Middle frontal gyrus (tissue), 1 donor: ENCODE measurements around the gene NRROS.
"Not testable (repeated sequence)": the region's sequence is repeated elsewhere in the genome, so short reads cannot be mapped to it uniquely, and the experiment has no call there.

Source experiments
- DNase-seq: peaks from one replicate; pipeline ENCODE4 v3.0.0-alpha.2; 2015; ENCODE audit warnings: low spot score; ENCODE audit errors: extremely low spot score

Gene NRROS

DNA sequence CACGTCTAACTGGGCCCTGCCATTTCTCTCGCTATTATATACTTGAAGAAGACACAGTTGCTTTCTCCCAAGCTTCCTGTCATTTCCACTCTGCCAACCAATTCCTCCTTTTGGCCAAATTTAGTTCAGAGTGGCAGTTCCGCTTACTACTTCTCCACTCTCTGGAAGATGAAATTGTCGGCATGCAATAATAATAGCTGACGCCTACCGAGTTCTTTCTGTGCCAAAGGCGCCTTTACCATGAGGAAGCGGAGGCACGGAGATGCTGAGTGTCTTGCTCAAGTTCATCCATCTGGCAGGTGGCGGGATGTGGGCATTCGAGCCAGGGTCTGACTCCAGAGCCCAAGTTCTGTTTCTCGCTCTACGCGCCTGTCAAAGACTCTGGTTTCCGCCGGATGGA, 14.6 kb upstream of the NRROS start:
- no peak for DNase-seq

DNA sequence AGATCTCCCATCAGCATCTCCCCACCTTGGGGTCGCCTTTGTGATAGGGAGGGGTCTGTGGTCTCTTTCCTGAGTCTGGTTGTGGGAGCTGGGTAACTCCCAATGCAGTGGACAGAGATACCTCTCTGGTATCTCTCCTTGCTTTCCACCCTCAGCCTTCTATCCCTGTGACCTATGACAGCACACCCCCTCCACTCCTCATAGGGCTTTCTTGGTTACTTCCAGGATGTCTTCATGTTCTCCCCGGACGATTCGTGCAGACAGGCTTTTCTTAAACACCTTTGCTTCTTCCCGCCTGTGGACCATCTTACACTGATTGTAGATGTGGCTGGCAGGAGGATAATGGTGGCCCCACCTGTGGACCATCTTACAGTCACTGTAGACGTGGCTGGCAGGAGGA, 14.2 kb upstream of the NRROS start:
- DNase-seq: no peak

DNA sequence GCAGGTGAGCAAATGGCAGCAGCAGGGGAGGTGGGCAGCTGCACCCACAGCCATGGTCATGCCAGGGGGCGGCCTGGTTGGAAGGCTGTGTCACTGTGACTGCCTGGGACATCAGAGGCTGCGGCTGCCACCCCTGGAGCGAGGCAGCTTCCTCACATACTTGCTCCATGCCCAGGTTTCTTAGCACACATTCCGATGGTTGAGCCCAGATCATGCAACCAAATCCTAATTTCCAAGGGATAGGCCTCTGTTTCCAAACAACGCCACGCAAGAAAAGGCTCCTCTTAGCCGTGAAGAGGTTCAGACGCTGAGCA, 11.6 kb upstream of the NRROS start:
- DNase-seq: no peak

DNA sequence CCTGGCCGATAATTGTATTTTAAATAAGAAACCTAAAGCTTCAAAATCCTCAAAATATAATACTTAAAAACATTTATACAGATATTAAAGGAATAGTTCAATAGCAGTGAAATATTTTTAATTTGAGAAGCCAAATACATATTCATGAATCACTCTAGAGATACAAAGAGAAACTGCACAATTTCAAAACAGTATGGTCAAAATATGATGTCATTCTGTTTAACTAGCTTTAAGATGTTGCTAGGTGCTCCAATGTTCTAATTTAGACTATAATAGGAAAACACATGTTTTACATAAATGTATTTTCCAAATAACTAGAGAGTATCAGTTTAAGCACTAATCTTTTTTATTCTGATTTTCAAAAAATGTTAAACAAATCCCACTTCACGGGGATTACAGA, 10.3 kb upstream of the NRROS start:
- DNase-seq: no peak

DNA sequence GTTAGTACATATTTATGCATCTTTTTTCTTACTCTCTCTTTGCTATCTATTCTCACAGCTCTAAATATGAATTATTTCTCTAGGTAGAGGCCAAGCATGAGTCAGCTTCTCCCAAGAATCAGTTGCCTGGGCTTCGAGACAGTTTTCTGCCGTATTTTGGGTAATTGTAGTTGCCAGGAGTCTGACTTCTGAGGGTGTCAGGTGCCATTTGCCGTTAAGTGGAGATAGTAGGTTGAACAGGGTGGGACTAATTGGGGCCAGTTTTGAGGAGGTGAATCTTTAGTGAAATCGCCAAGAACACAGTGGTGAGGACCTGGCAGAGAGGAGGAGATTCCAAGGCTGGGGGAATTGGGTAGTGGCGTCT, 7.8 kb upstream of the NRROS start:
- no peak for DNase-seq

DNA sequence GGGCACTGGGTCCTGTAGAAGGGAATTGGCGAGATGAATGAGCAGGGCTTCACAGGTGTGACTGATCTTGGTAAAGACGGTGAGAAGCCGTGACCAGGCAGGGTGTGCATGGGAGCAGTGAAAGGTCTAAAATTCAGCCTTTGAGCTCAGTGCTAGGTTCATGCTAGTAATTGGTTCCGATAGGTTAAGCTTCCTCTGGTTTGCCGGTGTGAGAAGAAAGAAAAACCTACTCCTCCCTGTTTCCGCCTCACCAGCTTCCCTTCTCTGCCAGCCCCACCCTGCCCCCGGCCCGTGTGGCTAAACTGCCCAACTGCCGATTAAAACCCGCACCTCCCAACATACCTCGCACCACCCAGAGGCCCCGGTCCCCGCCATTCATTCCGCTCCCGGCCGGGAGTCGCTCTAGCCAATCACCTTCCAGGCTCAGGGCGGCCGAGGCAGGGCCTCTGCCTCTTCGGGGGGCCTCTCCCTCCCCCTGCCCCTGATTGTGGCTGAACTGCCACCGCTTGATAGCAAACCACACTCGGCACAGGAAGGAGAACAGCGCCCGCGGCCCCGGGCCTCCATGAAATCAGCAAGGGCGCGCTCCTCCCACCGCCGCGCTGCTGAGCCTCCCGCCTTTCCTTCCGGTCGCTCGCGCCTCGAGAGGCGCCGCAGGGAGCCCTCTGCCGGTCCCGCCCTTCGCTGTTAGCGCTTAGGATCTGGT, 7.3 kb upstream of the NRROS start:
- DNase-seq: peak; percentile 61

DNA sequence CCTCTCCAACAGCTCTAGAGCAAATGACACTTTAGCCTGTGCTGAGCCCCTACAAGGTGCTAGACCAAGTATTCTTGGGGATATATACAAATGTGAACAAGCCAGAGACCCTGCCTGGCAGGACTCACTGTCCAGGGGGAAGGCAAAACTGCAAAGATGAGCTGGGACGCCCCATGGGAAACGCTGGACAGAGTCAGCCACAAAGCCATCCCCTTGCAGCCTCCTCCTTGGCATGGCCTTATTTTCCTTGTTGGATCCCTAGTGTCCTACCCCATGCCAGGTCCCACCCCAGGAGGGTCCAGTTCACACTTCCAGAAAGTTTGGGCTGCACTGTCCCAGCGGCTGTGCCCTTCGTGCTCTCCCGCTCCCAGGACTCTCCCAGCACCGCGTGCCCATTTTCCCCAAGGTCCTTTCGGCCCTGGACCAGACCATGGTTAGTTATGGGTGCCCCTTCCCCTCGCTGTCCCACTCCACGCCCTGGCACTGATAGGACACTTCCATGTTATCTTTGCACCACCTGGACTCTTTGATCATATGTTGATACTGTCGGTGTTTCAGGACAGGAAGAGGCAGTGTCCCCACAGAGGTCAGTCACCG, 5.8 kb upstream of the NRROS start:
- DNase-seq: no peak

DNA sequence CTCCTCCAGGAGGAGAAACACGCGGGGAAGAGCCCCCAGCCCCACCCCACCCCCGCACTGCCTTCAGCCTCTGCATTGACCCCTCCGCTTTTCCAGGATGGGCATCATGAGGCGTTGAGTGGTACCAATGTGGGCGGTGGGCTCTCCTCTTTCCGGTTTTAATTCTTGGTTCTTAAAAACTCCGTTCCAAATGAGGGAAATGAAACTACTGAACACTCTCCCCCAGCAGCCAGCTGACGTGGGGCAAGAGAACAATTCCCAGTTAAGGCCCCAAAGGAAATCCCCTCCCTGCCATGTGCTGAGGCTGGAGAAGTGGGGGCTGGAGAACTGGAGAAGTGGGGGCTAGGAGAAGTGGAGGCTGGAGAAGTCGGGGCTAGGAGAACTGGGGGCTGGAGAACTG, 5.3 kb upstream of the NRROS start:
- no peak for DNase-seq

DNA sequence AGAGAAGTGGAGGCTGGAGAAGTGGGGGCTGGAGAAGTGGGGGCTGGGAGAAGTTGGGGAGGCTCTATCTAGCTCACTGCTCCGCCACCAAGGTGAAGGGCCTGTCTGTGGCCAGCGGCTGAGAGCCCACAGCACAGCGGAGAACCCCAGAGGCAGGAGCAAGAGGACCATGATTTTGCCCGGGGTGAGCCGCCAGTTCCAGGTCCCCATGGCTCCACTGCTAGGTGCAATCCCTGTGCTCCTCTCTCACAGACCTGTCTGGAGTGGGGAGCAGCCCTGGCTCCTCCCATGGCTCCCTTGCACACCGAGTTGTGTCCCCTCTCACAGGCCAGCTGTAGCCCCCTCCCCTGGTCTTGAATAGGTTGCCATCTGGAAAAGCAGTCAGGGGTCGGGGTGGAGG, 4.7 kb upstream of the NRROS start:
- no peak for DNase-seq

DNA sequence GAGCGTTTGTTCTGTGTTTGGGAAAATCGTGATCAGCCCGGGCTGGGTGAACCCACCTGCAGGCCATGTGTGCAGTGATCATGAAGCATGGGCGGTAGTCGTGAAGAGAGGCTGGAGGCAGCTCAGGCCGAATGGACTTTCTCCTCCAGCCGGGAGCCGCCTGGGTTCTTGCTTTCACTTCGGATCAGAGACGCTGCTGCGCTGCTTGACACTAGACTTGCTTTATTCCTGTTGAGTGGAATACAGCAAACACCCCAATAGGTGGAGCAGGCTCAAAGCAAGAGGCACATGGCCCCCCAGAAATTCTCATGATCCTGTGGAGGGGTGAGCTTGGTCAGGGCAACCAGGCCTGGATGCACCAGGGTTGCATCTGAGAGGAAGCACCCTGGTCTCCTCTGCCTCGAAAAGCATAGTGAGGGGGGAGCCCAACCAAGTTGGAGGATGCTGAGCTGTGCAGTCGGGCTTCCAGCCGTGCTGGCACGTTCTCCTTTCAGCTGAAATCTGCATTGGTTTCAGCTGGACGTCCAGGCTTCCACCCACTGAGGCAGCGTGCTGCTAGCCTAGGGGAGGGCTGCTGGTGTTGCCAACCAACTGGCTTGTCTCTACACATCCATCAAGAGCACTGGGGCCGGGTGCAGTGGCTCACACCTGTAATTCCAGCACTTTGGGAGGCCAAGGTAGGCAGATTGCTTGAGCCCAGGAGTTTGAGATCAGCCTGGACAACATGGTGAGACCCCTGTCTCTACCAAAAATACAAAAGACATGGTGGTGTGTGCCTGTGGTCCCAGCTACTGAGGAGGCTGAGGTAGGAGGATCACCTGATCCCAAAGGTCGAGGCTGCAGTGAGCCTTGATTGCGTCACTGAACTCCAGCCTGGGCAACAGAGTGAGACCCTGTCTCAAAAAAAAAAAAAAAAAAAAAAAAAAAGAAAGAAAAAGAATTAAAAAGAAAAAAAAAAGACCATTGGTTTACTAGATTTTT, 2.8 kb upstream of the NRROS start:
- DNase-seq: no peak

DNA sequence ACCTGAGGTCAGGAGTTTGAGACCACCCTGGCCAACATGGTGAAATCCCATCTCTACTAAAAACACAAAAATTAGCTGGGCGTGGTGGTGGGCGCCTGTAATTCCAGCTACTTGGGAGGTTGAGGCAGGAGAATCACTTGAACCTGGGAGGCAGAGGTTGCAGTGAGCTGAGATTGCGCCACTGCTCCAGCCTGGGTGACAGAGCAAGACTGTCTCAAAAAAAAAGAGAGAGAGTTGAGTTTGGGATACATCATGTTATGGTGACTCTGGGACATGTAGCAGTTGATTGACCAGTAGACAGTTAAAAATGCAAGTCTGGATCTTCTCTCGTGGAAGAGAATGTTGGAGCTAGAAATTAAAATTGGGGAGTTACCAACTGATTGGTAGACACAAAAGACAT, 1.6 kb upstream of the NRROS start:
- not testable (repeated sequence) for DNase-seq

DNA sequence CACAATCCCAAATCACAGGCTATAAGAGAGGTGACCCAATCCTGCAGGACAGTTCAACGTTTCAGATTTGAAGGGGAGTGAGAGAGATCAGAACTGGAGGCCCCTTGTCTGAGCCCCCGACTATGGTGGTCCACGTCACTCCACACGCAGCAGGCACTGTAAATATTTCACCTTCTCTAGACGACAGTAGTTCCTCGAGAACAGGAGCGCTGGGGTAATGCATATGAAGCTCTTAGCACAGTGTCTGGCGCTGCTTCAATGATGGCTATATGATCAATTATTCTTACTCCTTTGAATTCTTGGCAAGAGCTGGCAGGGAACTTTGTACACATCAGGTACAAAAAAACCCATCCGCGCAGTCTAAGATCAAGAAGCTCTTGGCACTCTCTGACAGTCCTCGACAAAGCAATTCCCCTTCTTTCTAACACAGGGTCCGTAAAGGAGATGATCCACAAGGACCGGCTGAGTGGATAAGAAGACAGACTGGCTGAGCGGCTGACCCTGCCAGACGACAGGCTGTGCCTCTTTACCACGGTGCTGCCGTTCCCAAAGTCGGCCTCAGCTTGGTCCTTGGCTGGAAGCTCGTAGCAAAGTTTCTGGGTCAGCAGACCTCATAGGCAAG, 522 bp upstream of the NRROS start:
- DNase-seq: no peak

DNA sequence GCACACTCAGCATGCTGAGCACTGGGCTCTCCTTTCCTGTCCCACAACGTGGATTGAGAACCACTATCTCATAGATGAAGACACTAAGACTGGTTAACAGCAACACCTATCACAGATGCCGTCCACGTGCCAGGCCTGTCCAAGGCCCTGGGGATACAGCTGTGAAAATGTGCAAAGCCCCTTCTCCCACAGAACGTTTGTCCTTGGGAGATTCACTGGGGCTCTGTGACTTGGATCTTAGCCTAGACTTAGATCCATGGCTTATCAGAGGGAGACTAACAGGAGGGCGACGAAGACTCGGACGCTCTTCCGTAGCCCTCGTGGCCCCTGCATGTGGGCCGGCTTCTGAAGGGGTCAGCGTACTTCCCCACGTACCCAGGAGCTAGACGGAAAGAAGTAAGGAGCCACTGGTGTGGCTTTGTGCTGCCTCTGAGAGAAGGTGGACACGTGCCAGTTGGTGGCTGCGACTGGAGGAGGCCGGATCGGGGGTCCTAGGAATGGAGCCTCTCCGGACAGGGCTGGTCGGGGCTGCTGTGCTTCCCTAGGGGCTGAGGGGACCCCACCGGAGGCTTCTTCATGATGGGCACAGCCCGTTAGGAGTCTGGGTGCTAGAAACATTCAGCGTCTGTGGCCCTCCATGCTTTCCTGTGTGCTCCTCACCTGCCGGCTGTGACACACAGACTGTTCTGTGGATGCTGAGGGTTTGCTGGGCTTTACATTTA, 964 bp downstream of the NRROS start:
- no peak for DNase-seq

DNA sequence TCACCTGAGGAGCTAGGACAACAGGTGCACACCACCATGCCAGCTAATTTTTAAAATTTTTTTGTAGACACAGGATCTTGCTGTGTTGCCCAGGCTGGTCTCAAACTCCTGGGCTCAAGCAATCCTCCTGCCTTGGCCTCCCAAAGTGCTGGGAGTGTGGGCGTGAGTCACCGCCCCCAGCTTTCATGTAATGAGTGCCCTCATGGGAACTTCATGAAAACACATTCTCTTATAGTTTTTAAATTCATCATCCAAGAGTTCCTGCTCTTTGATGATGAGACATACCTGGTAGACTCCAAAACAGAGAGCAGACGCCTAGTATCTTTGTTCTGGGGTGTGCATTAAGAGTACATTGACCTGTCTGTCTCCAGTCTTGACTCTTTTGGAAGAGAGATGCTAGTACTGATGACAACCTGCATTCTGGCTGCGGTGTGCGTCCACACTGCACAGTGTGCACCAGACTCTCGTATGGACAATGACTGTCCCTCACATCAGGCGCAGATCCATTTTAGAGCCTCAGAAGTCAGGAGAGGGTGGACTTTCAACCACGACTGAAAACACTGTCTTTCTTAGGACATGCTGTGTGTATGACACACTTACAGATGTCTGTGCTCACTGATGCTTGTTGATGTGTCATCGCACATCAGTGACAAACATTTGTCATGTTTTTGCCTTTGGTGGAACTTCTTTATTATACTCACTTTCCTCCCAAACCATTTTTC, 2.0 kb downstream of the NRROS start:
- no peak for DNase-seq

DNA sequence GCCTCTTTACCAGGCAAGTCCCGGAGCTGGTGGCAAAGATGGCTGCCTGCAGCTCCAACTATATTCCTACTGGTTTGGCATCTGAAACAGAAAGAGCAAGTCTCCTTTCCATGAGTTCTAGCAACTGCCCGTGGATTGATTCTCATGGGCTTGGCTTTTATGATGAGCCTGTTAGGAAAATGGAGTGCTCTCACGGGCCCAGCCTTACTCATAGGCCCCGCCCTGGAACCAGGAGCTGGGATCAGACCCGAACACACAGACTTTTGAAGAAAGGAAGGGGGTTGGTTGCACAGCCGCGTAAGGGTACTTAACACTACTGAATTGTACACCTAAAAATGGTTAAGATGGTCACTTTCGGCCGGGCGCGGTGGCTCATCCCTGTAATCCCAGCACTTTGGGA, 2.9 kb downstream of the NRROS start:
- no peak for DNase-seq

DNA sequence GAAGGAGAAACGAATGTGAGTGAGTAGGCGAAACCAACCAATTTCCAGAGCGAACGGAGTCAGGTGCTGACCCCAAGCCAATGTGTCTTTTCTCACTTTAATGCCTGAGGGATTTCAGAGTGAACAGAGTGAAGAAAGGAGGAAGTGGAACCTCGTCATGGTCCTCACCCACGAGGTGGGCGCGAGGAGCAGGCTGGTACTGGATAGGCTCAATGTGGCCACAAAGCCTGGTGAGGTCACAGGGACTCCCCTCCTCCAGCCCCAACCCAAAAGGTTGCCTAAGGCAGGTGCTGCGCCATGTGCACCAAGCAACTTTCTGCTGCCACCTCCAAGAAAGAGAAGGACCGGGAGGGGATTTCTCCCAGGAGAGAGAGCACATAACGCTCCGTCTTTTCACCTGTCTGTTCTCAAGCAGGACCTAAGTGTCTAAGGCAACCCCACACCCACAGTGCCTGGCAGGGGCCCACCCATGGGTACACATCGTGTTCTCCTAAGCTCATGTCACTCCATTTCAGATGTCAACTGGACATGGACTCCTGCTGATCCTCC, 3.8 kb downstream of the NRROS start:
- no peak for DNase-seq

DNA sequence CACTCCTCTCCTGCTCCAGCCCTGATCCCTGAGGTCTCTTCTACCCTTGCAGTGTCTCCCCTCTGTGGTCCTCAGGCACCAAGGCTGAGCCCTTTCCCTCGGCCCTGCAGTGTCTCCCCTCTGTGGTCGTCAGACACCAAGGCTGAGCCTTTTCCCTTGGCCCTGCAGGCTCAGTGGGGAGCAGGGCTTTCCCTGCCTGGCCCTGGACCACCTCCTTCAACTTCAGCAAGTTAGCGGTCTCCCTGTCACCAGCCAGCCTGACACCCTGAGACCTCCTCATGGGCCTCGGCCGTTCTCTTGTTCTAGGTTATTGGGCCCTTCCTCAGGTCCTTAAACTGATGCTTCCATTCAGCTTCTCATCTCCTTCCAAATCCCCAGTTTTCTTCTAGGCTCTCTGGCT, 4.3 kb downstream of the NRROS start:
- DNase-seq: no peak

DNA sequence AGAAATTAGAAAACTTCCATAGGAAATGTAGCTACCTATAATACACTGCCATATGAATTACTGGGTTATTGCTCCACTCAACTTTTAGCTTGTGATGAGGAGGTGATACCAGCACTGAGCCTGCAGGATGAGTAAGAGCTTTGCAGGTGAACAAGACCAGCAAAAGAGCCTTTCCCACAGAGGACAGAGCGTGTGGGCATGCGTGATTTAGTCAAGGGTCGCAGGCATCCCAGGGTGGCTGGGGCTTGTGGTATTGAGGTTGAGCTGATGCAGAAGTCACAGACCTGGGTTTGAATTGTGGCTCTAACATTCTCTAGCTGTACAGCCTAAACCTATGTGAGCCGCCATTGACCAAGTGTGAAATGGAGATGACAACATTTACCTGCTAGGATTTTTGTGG, 5.6 kb downstream of the NRROS start:
- DNase-seq: no peak

DNA sequence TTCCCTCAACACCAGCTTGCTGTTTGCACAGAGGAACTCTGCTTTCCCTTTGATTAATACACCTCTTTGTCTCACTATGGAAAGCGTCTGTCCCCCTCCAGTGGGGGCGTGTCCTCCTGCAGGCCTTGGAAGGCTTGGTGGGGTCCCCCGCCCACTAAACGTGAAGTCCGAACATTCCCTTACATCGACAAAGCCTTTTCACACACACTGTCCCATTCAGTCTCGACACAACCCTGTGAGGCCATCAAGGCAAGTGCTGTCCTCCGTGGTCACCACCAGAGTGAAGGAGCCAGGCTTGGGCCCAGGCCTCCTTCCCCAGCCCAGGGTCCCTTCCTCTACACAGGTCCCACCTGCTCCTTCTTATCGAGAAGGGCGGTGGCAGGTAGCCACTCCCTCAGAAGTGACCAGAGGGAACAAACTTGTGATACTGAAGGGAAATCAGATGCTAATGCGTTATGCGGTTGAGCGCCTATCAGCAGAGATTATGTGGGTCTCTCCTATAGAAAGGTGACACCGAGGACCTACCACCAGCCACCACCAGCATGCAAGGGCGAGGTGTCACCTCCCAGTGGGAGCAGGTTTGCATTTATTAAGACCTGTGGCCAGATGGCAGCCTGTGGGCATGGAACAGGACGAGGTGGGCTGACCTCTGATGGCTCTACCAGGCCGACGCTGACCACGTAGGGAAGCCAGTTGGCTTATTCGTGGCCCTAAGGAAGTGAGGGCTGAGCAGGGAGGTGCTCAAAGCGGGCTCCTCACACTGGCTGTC, 6.6 kb downstream of the NRROS start:
- no peak for DNase-seq
